AG04450 (cell line): Measurements from ENCODE around the gene SERP2. TPM values are rescaled to one million over a fixed set of nuclear protein-coding genes. Genes with fewer than 3 reads are reported as not detected.

Experiments used
- CTCF ChIA-PET: fragments of 300-600, 350-600 bp; formaldehyde crosslinking; extraction: SDS; loops from one replicate; lab custom pipeline; 2022; ENCODE audit warnings: antibody characterized with exemption, inconsistent platforms; lab: Charles Lee
- POLR2A ChIA-PET: fragments of 350-600 bp; formaldehyde crosslinking; extraction: SDS; loops from one replicate; lab custom pipeline; 2021; ENCODE audit warnings: antibody characterized with exemption, inconsistent platforms; lab: Yijun Ruan, JAX
- DNase-seq: peaks from one replicate; pipeline ENCODE4 v3.0.0-alpha.2; 2011; ENCODE audit warnings: low read depth, low spot score
- H3K27ac ChIP-seq: one replicate; pipeline ENCODE4 v1.5.1; 2012; ENCODE audit warnings: low read depth, low read length, control low read depth
- H3K27me3 ChIP-seq: one replicate; pipeline ENCODE4 v1.6.0; 2012; ENCODE audit warnings: low read length; ENCODE audit not compliant: control insufficient read depth, insufficient read depth
- H3K4me3 ChIP-seq: 2 replicates; pipeline ENCODE4 v1.5.1; 2011; ENCODE audit warnings: mild to moderate bottlenecking, low read depth, low read length, control low read depth
- H3K9me3 ChIP-seq: 2 replicates; pipeline ENCODE4 v1.5.1; 2012; ENCODE audit warnings: low read length; ENCODE audit not compliant: control insufficient read depth, insufficient read depth
- CTCF ChIP-seq: IDR thresholded peaks from 2 replicates; pipeline ENCODE4 v1.5.1; 2011; ENCODE audit warnings: low read depth, low read length, control low read depth, inconsistent platforms
- polyA plus RNA-seq: library from polyadenylated mRNA; depleted of rRNA; stranded (reverse); fragments of >200 nt; gene quantifications from 2 replicates; pipeline ENCODE4 v1.2.3, GENCODE V29; 2011

The SERP2 gene
- polyA plus RNA-seq, 1 experiment = 5.0 TPM

- no peaks in the 10 kb centered on the region for H3K27me3 ChIP-seq
- no peak overlapping the region for H3K4me3 ChIP-seq
- TF ChIP-seq CTCF = no peak
- H3K9me3 ChIP-seq = no peaks in the 10 kb centered on the region
- POLR2A ChIA-PET = interaction anchor here (1.2 kb wide), 1 partner anchor 73 kb away, joined by 3 read pairs; no protein-coding TSS in a partner anchor
- H3K27ac ChIP-seq = no peak overlapping the region
- CTCF ChIA-PET = interaction anchor here (1.0 kb wide), 1 partner anchor 459 kb away, joined by 3 read pairs; no protein-coding TSS in a partner anchor
- DNase-seq = no peak
Observed at GRCh38 chr13:44364345-44365000, 9.2 kb upstream of the SERP2 start.

GRCh38 chr13:44365008-44365407, 8.6 kb upstream of the SERP2 start:
- Histone ChIP-seq H3K9me3 (no peaks in the 10 kb centered on the region), H3K27ac (no peak overlapping the region), H3K27me3 (no peaks in the 10 kb centered on the region), H3K4me3 (no peak overlapping the region)
- ChIA-PET CTCF (interaction anchor here (1.0 kb wide), 1 partner anchor 460 kb away, joined by 3 read pairs; no protein-coding TSS in a partner anchor), POLR2A (interaction anchor here (1.2 kb wide), 1 partner anchor 72 kb away, joined by 3 read pairs; no protein-coding TSS in a partner anchor)
- no peak for TF ChIP-seq CTCF
- DNase-seq = peak; percentile 10

- H3K27ac ChIP-seq = no peak overlapping the region
- CTCF ChIA-PET = no interaction called here
Observed at GRCh38 chr13:44365899-44366298, 7.7 kb upstream of the SERP2 start.

GRCh38 chr13:44368062-44368591, 5.5 kb upstream of the SERP2 start:
- H3K27me3 ChIP-seq = no peaks in the 10 kb centered on the region
- H3K9me3 ChIP-seq = no peaks in the 10 kb centered on the region
- no peak for TF ChIP-seq CTCF
- CTCF ChIA-PET = no interaction called here
- H3K4me3 ChIP-seq = no peak overlapping the region
- no peak overlapping the region for H3K27ac ChIP-seq
- POLR2A ChIA-PET = interaction anchor here (0.6 to 0.7 kb wide), 2 partner anchors 55 to 101 kb away, joined by 3 read pairs; no protein-coding TSS in a partner anchor
- DNase-seq = peak; percentile 20

More at GRCh38 chr13:44365899-44366298, 7.7 kb upstream of the SERP2 start:
- Histone ChIP-seq H3K9me3 (no peaks in the 10 kb centered on the region), H3K27me3 (no peaks in the 10 kb centered on the region), H3K4me3 (no peak overlapping the region)
- no peak for TF ChIP-seq CTCF
- POLR2A ChIA-PET = no interaction called here
- no peak for DNase-seq
